Liver (tissue), 9 donors: ENCODE results near the gene TPM3. TPM values are rescaled to one million over a fixed set of nuclear protein-coding genes. Genes with fewer than 3 reads are reported as not detected.
A peak's percentile ranks its signal among the peaks of the same experiment; 100 is the strongest.

Experiments used
- DNase-seq: peaks from one replicate; pipeline ENCODE4 v3.0.0-alpha.2; 2017; ENCODE audit warnings: low spot score
- H3K27ac ChIP-seq, 2 donors: one replicate each; pipeline ENCODE4 v1.7.0; 2013; ENCODE audit warnings: inconsistent platforms in 2 of 2, low read length in 2 of 2, control low read depth in 1 of 2, low read depth in 1 of 2, mild to moderate bottlenecking in 1 of 2
- H3K27me3 ChIP-seq, 4 donors: one replicate each; pipeline versions ENCODE4 v1.6.1 to v1.7.0; 2013; ENCODE audit warnings: low read length in 3 of 4, inconsistent platforms in 1 of 4, mild to moderate bottlenecking in 1 of 4, moderate library complexity in 1 of 4; ENCODE audit not compliant: control insufficient read depth in 4 of 4, insufficient read depth in 4 of 4
- H3K36me3 ChIP-seq, 4 donors: one replicate each; pipeline versions ENCODE4 v1.6.1 to v1.7.0; 2013; ENCODE audit warnings: low read length in 3 of 4, mild to moderate bottlenecking in 3 of 4, low read depth in 1 of 4, moderate library complexity in 1 of 4; ENCODE audit not compliant: control insufficient read depth in 4 of 4, insufficient read depth in 3 of 4
- H3K4me1 ChIP-seq, 4 donors: one replicate each; pipeline versions ENCODE4 v1.6.1 to v1.7.0; 2013; ENCODE audit warnings: low read length in 3 of 4, mild to moderate bottlenecking in 3 of 4, moderate library complexity in 1 of 4; ENCODE audit not compliant: control insufficient read depth in 4 of 4, insufficient read depth in 4 of 4
- H3K4me3 ChIP-seq, 3 donors: one replicate each; pipeline versions ENCODE4 v1.6.1 to v1.7.0; 2013; ENCODE audit warnings: low read length in 3 of 3, control low read depth in 1 of 3, low read depth in 1 of 3, mild to moderate bottlenecking in 1 of 3
- H3K9ac ChIP-seq, 2 donors: one replicate each; pipeline ENCODE4 v1.7.0; 2013; ENCODE audit warnings: low read length in 2 of 2, mild to moderate bottlenecking in 2 of 2, moderate library complexity in 2 of 2, control low read depth in 1 of 2, low read depth in 1 of 2
- H3K9me3 ChIP-seq, 4 donors: one replicate each; pipeline versions ENCODE4 v1.6.1 to v1.7.0; 2013; ENCODE audit warnings: low read length in 3 of 4; ENCODE audit not compliant: control insufficient read depth in 4 of 4
- EGR1 ChIP-seq, 2 donors: IDR thresholded peaks; 2 replicates each; pipeline ENCODE4 v1.6.1; 2016 to 2018; ENCODE audit warnings: antibody characterized with exemption in 2 of 2, low read depth in 2 of 2
- FOXA1 ChIP-seq: IDR thresholded peaks from 2 replicates; pipeline ENCODE4 v1.6.1; 2016; ENCODE audit warnings: antibody characterized with exemption
- FOXA2 ChIP-seq: IDR thresholded peaks from 2 replicates; pipeline ENCODE4 v1.6.1; 2016; ENCODE audit warnings: antibody characterized with exemption
- GABPA ChIP-seq, 2 donors: IDR thresholded peaks in 1 of 2; conservative IDR thresholded peaks in 1 of 2; 2 replicates each; pipeline ENCODE4 v1.6.1; 2016; ENCODE audit warnings: antibody characterized with exemption in 2 of 2, mild to moderate bottlenecking in 1 of 2, moderate library complexity in 1 of 2
- HNF4A ChIP-seq, 2 donors: conservative IDR thresholded peaks; 2 replicates each; pipeline ENCODE4 v1.6.1; 2016; ENCODE audit warnings: antibody characterized with exemption in 2 of 2, mild to moderate bottlenecking in 2 of 2
- HNF4G ChIP-seq: IDR thresholded peaks from 2 replicates; pipeline ENCODE4 v1.6.1; 2016; ENCODE audit warnings: antibody characterized with exemption
- JUND ChIP-seq, 2 donors: IDR thresholded peaks; 2 replicates each; pipeline ENCODE4 v1.6.1; 2016; ENCODE audit warnings: antibody characterized with exemption in 2 of 2
- NR2F2 ChIP-seq: IDR thresholded peaks from 2 replicates; pipeline ENCODE4 v1.6.1; 2016; ENCODE audit warnings: antibody characterized with exemption
- RAD21 ChIP-seq, 2 donors: IDR thresholded peaks; 2 replicates each; pipeline ENCODE4 v1.6.1; 2016; ENCODE audit warnings: antibody characterized with exemption in 2 of 2, mild to moderate bottlenecking in 2 of 2
- RXRA ChIP-seq, 2 donors: IDR thresholded peaks; 2 replicates each; pipeline ENCODE4 v1.6.1; 2017 to 2018; ENCODE audit warnings: antibody characterized with exemption in 2 of 2, mild to moderate bottlenecking in 1 of 2
- SP1 ChIP-seq: IDR thresholded peaks from 2 replicates; pipeline ENCODE4 v1.6.1; 2018; ENCODE audit warnings: antibody characterized with exemption, mild to moderate bottlenecking
- TAF1 ChIP-seq: conservative IDR thresholded peaks from 2 replicates; pipeline ENCODE4 v1.6.1; 2016; ENCODE audit warnings: antibody characterized with exemption, mild to moderate bottlenecking
- YY1 ChIP-seq: IDR thresholded peaks from 2 replicates; pipeline ENCODE4 v1.6.1; 2016; ENCODE audit warnings: antibody characterized with exemption, mild to moderate bottlenecking
- WGBS: extraction: QIAGEN DNeasy Blood & Tissue Kit; methylation state at CpG from one replicate; pipeline ENCODE4 v1.1.7; 2013; 5-methylcytosine and 5-hydroxymethylcytosine counted together
- polyA plus RNA-seq, 2 donors: library from polyadenylated mRNA; stranded (reverse) in 1 of 2; unstranded in 1 of 2; fragments of 200-250 nt in 1 of 2; fragments of >200 nt in 1 of 2; fragmentation: Nextera tagmentation in 1 of 2; extraction: Ambion mirVana in 1 of 2; gene quantifications; one replicate each; pipeline versions ENCODE4 v1.2.1 to v1.2.3, GENCODE V29; 2013 to 2015
- total RNA-seq, 2 donors: library from RNA; depleted of rRNA; stranded (reverse); fragments of >200 nt; gene quantifications; one replicate each; pipeline ENCODE4 v1.2.3, GENCODE V29; 2014
- TF ChIP-seq, protein P1 (sequence below): IDR thresholded peaks from 2 replicates; pipeline ENCODE4 v1.6.1; 2016; ENCODE audit warnings: antibody characterized with exemption, mild to moderate bottlenecking
- TF ChIP-seq, protein P2 (sequence below): IDR thresholded peaks from 2 replicates; pipeline ENCODE4 v1.6.1; 2016; ENCODE audit warnings: antibody characterized with exemption
- TF ChIP-seq, protein P3 (sequence below): IDR thresholded peaks from 2 replicates; pipeline ENCODE4 v1.6.1; 2016; ENCODE audit warnings: antibody characterized with exemption
- TF ChIP-seq, protein P4 (sequence below): fragments of 150-350 bp; IDR thresholded peaks from 2 replicates; pipeline ENCODE4 v1.5.1; 2017; ENCODE audit warnings: improper control_type of control experiment, low read depth, low read length; ENCODE audit not compliant: missing input control
- TF ChIP-seq, protein P5 (sequence below): IDR thresholded peaks from 2 replicates; pipeline ENCODE4 v1.6.1; 2016; ENCODE audit warnings: antibody characterized with exemption
- donor health status: healthy.
- donor health status: healthy.
- donor health status: healthy.
- donor health status: healthy.
- donor health status: healthy.

Gene TPM3
- total and polyA plus RNA-seq, 4 donors, result 89.6 to 120 (median 109) TPM

DNA sequence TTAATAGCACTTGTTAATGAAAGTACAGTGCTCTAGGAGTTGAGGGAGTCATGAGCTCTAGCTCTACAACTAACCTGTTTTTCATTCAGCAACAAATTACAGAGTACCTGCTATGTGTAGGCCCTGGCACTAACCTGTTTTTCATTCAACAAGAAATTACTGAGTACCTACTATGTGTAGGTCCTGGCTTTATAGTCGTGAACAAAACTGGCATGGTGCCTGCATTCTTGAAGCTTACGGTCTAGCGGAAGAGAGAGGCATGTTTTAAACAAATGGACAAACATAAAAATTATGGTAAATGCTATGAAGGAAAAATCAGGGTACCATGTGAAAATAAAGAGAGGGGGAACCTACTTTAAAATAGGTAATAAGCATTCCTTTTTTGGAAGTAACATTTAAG, 26.6 kb upstream of the TPM3 start:
- Histone ChIP-seq H3K9me3 (no peaks in the 10 kb centered on the region), H3K27ac (no peak overlapping the region), H3K4me3 (peak overlapping the region in 1 of 3 donors; percentile 87), H3K27me3 (no peaks in the 10 kb centered on the region), H3K4me1 (peaks cover 6 to 45% (median 26%) of the 10 kb centered on the region in 4 donors), H3K36me3 (peaks cover 4 to 11% (median 8%) of the 10 kb centered on the region in 4 donors), H3K9ac (no peak overlapping the region)
- WGBS, result 63% methylated on average over 3 of the region's 3 CpGs
- TF ChIP-seq RXRA (IDR thresholded peaks at IDR 0.05) (no peak), JUND (IDR thresholded peaks at IDR 0.05) (no peak), TAF1 (no peak), EGR1 (IDR thresholded peaks at IDR 0.05; ENCODE audit: low read depth in 2 of 2) (no peak), YY1 (no peak), SP1 (no peak), HNF4G (no peak), GABPA (IDR thresholded peaks at IDR 0.05 in 1 of 2, conservative IDR thresholded peaks at IDR 0.05 in 1 of 2) (no peak), RAD21 (IDR thresholded peaks at IDR 0.05) (no peak), FOXA2 (no peak), NR2F2 (no peak), HNF4A (conservative IDR thresholded peaks at IDR 0.05) (no peak), FOXA1 (no peak)
- TF ChIP-seq, protein P1, sequence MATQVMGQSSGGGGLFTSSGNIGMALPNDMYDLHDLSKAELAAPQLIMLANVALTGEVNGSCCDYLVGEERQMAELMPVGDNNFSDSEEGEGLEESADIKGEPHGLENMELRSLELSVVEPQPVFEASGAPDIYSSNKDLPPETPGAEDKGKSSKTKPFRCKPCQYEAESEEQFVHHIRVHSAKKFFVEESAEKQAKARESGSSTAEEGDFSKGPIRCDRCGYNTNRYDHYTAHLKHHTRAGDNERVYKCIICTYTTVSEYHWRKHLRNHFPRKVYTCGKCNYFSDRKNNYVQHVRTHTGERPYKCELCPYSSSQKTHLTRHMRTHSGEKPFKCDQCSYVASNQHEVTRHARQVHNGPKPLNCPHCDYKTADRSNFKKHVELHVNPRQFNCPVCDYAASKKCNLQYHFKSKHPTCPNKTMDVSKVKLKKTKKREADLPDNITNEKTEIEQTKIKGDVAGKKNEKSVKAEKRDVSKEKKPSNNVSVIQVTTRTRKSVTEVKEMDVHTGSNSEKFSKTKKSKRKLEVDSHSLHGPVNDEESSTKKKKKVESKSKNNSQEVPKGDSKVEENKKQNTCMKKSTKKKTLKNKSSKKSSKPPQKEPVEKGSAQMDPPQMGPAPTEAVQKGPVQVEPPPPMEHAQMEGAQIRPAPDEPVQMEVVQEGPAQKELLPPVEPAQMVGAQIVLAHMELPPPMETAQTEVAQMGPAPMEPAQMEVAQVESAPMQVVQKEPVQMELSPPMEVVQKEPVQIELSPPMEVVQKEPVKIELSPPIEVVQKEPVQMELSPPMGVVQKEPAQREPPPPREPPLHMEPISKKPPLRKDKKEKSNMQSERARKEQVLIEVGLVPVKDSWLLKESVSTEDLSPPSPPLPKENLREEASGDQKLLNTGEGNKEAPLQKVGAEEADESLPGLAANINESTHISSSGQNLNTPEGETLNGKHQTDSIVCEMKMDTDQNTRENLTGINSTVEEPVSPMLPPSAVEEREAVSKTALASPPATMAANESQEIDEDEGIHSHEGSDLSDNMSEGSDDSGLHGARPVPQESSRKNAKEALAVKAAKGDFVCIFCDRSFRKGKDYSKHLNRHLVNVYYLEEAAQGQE, result no peak
- TF ChIP-seq, protein P2, sequence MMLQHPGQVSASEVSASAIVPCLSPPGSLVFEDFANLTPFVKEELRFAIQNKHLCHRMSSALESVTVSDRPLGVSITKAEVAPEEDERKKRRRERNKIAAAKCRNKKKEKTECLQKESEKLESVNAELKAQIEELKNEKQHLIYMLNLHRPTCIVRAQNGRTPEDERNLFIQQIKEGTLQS, result no peak
- TF ChIP-seq, protein P3, sequence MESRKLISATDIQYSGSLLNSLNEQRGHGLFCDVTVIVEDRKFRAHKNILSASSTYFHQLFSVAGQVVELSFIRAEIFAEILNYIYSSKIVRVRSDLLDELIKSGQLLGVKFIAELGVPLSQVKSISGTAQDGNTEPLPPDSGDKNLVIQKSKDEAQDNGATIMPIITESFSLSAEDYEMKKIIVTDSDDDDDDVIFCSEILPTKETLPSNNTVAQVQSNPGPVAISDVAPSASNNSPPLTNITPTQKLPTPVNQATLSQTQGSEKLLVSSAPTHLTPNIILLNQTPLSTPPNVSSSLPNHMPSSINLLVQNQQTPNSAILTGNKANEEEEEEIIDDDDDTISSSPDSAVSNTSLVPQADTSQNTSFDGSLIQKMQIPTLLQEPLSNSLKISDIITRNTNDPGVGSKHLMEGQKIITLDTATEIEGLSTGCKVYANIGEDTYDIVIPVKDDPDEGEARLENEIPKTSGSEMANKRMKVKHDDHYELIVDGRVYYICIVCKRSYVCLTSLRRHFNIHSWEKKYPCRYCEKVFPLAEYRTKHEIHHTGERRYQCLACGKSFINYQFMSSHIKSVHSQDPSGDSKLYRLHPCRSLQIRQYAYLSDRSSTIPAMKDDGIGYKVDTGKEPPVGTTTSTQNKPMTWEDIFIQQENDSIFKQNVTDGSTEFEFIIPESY, result no peak
- TF ChIP-seq, protein P4, sequence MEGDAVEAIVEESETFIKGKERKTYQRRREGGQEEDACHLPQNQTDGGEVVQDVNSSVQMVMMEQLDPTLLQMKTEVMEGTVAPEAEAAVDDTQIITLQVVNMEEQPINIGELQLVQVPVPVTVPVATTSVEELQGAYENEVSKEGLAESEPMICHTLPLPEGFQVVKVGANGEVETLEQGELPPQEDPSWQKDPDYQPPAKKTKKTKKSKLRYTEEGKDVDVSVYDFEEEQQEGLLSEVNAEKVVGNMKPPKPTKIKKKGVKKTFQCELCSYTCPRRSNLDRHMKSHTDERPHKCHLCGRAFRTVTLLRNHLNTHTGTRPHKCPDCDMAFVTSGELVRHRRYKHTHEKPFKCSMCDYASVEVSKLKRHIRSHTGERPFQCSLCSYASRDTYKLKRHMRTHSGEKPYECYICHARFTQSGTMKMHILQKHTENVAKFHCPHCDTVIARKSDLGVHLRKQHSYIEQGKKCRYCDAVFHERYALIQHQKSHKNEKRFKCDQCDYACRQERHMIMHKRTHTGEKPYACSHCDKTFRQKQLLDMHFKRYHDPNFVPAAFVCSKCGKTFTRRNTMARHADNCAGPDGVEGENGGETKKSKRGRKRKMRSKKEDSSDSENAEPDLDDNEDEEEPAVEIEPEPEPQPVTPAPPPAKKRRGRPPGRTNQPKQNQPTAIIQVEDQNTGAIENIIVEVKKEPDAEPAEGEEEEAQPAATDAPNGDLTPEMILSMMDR, result no peak
- TF ChIP-seq, protein P5, sequence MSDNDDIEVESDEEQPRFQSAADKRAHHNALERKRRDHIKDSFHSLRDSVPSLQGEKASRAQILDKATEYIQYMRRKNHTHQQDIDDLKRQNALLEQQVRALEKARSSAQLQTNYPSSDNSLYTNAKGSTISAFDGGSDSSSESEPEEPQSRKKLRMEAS, result no peak
- DNase-seq, result no peak
